GM19035 (cell line): ENCODE data around the gene IL20RB.
"Not testable (repeated sequence)": the region's sequence is repeated elsewhere in the genome, so short reads cannot be mapped to it uniquely, and the experiment has no call there.

Experiments
- ATAC-seq: cut with Tn5 transposase; IDR thresholded peaks from one replicate; pipeline ENCODE4 v1.9.1; 2021; ENCODE audit not compliant: unreplicated experiment

The IL20RB gene

DNA sequence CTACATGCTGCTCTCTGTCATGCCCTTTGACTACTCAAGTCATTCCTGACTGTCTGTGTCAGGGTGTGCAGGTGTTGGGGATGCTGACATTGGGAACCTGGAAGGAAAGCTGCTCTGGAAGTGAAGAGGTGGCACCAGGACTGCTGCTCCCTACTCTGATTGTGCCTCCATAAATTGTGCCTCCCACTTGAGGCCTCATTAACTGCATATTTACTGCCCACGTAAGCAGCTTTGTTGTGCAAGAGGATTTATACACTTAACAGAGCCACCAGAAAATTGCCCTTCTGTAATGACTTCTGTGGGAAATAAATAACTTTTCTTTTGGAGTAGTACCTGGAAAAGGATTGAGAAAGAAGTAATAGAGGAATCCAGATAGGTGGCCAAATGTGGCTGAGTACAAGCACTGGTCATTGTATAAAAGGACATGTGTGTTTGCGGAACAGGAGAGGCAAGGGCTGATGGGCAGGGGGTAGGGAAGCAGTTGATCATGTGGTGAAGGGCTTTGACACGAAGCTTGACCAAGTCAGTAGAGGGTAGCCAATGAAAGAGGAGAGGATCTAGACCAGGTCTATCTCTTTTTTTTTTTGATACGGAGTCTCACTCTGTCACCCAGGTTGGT is 24.8 kb downstream of the IL20RB start:
- ATAC-seq: no peak

DNA sequence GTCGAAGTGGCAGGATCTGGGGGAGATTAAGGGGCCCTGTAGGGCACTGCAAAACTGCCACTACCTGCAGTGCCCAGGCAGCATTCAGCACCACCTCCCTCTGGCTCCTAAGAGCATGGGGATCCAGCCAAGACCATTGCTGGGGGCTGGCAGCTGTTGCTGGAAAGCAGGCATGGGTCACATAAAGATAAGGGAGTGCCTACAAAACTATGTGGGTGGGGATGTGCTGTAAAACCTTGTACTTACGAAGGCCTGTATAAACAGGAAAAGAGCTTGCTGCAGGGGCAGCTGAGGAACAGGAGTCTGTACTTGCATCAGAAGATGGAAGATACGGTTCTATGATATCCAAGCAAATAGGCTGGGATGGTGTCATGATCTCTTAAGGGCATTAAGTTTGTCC is 27.1 kb downstream of the IL20RB start:
- ATAC-seq: no peak

DNA sequence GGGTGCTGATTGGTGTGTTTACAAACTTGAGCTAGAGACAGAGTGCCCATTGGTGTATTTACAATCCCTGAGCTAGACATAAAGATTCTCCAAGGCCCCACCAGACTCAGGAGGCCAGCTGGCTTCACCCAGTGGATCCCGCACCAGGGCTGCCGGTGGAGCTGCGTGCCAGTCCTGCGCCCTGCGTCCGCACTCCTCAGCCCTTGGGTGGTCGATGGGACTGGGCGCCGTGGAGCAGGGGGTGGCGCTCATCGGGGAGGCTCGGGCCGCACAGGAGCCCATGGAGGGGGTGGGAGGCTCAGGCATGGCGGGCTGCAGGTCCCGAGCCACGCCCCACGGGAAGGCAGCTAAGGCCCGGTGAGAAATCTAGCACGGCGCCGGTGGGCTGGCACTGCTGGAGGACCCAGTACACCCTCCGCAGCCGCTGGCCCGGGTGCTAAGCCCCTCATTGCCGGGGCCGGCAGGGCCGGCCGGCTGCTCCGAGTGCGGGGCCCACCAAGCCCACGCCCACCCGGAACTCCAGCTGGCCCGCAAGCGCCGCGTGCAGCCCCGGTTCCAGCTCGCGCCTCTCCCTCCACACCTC is 29.7 kb downstream of the IL20RB start:
- ATAC-seq: not testable (repeated sequence)

DNA sequence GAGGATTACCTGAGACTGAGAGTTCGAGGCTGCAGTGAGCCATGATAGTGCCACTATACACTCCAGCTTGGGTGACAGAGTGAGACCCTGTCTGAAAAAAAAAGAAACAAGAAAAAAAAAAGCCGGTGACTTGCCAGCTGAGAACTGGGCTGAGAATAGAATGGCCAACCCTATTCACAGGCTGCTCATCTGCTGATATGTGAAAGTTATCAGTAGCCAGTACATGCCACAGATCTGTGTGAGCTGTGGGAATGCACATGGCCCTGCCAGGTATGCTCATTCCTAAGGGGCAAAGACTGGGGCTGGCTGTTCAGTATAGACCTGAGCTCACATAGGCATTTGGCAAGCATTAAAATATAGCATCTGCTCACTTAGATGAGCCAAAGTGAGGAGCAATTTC is 30.9 kb downstream of the IL20RB start:
- no peak for ATAC-seq

DNA sequence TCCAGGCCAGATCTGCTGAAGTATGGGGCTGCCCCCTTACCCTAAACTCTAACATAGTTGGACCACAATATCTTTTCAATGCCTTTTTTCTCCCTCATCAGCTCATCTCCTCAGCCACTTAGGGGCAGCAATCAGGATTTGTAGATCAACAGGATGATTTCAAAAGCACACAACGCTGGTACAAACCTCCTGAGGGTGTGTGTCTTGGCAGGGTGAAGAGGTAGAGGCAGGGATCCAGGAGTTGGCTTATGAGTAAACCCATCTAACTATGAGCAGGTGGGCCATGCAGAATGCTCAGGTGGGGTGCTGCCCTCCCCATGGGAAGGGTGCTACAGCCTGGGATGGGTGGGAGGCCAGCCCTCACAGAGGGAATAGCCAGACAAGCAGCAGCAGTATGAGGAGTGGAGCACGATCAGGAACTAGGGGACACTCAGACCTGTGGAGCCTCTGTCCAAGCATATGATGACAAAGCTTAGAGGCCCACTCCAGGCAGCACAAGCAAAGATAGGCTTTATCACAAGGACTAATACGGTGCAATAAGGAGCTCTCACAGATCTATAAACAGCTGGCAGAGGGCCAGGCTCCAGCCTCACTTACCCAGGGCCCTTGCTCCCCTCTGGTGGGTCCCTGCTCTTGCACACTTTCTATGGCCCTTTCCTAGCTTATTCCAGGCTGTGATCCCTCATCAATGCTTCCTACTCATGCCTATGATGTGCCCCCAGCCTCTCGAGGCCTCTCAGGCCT is 32.2 kb downstream of the IL20RB start:
- no peak for ATAC-seq

DNA sequence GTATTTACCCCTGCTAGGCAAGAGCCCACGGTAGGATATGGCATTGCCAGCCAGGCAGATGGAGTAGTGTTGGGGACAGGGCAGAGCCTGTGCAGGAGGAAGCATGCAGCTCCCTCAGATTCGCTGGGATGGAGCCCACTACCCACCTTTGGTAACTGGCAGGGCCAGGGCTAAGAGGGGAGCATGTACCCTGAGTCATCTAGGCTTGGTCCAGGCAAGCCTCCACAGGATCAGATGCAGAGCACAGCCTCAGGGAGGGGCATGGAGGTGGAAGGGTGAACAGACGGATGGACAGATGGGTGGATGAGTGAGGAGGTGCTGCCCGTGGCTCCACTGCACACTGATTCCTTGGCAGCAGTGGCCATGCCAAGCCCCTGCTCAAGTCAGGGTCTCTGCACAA is 33.0 kb downstream of the IL20RB start:
- no peak for ATAC-seq

DNA sequence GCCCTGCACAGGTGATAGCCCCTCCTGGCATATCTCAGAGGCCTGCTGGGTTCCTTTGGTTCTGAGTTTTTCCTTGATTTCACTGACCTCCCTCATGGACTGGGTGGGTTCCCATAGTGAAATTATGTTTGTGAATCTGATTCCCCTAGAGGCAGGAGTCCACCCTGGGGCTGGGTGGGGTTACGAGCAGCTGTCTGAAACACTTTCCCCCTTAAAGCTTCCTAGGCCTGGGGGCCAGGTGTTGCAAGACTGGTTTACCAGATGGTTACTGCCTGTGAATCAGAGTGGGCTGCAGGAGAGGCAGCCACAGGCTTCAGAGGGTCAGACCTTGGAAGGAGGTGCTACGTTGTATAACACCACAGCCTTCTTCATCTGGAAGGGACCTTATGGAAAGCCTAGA is 34.3 kb downstream of the IL20RB start:
- ATAC-seq: no peak

DNA sequence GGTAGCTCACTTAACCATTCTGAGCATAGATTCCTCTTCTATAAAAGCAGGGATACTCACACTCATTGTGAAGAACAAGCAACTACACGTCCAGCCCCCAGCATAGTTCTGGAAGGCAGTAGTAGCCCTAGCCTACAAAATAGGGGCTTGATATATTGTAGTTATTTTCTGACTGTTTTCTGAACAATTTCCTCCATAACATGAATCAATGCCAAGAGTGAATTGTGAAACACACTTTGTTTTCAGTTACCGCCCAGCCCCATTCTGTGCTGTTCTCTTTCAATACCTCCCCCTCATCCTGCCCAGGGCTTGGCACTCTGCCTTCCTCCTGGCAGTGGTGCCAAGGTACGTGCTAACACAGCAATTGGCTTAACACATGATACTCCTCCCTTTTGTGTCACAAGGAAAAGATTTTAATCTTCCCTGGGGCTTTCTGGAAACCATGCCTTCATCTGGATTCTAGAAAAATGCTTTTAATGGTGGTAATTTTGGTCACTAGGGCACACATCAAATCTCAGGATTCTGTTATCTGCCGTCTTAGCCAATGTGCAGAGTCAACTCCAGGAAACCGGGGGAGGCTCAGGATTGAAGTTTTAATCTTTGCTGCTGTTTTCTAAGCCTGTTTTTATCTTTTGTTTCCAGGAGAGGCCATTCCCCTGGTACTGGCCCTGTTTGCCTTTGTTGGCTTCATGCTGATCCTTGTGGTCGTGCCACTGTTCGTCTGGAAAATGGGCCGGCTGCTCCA is 37.2 kb downstream of the IL20RB start:
- no peak for ATAC-seq

DNA sequence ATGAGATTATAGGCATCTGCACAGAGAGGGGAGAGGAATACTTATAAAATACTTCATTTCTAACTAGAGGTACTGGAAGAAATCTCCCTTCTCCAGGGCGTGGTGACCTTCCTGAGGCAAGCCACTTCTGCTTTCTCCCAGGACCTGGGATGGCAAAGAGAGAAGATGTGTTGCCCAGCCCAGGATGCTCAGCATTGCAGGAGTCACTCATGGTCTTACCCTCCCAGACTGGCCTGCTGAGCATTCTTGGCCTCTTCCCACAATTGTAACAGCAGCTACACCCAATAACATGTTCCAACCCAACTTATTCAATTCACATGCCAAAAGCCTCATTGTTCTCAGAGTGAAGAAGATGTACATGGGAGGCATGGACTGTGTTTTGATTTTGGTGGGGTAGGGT is 37.9 kb downstream of the IL20RB start:
- ATAC-seq: no peak

DNA sequence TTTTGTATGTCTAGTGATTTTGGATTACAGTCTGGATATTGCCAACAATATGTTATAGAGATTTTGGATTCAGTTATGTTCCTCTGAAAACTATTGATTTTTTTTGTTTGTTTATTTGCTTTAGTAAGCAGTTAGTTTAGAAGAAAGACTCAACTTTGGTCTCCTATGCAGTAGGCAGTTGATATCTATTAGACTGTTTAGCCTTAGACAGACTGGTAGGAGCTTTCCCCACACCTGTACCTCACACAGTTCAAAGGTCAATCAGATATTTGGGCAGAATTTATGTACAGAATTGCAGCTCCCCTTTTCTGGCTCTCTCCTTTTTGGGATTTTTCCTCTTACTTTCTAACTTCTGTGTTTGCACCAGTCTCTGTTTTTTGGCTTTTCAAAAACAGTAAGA is 42.3 kb downstream of the IL20RB start:
- no peak for ATAC-seq

DNA sequence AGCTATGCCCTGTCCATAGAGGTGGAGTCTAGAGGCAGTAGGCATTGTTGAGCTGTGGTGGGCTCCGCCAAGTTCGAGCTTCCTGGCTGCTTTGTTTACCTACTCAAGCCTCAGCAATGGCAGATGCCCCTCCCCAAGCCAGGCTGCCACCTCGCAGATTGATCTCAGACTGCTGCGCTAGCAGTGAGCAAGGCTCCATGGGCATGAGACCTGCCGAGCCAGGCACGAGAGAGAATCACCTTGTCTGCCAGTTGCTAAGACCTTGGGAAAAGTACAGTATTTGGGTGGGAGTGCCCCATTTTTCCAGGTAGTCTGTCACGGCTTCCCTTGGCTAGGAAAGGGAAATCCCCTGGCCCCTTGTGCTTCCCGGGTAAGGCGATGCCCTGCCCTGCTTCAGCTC is 49.6 kb downstream of the IL20RB start:
- ATAC-seq: not testable (repeated sequence)

DNA sequence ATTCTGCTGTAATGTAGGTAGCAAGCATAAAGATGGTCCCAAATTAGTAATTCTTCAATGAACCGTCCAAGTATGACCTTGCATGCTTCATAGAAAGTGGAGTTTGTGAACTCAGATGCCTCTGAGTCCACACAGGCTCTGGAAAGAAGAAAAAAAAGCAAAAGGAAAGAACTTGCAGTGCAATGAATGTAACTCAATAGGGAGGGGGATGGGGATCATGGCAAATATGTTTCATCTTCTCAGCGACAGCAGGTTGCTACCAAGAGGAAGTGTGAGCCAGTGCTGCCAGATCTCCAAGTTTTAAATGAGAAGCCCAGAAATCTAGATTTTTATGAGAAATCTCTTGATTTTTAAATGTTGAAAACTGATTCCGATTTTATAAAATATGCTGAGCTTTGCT is 50.3 kb downstream of the IL20RB start:
- no peak for ATAC-seq

DNA sequence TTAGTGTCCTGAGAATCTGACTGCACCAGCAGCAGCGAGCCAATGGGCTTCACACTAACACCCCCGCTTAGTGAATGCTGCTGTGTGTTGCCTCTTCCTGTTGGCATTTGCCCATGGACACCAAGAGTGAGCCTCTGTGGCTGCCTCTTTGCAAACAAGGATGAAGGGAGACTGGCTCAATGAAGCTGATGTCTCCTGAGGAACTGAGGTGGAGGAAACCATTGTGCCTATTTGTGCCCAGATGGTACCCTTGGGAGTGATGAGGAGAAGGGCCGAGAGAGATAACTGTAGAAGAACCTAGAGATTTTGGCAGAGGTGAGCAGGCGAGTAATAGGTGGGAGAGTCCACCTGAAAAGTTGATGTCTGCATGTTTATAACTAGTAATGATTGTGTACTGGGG is 51.2 kb downstream of the IL20RB start:
- no peak for ATAC-seq

DNA sequence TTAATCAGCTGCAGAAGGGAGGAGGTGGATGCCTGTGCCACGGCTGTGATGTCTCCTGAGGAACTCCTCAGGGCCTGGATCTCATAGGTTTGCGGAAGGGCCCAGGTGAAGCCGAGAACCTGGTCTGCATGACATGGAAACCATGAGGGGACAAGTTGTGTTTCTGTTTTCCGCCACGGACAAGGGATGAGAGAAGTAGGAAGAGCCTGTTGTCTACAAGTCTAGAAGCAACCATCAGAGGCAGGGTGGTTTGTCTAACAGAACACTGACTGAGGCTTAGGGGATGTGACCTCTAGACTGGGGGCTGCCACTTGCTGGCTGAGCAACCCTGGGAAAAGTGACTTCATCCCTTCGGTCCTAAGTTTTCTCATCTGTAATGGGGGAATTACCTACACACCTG is 52.4 kb downstream of the IL20RB start:
- ATAC-seq: no peak

DNA sequence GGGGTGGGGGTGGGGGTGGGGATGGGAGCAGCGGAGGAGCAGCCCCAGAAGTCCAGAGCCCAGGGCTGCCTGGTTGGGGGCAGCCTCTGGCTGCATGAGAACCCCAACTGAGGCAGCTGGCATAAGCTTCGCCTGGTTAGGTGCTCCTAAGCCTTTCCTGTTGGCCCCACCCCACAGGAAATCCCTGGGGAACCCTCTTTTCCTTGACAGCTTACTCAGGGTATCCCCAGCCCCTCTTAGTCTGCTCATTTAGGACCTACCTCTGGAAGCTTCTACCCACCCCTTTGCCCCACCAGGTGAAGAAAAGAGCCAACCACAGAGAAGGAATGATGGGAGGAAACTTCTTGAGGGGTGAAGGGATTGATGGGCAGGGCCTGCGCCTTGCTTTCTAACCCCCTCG is 53.4 kb downstream of the IL20RB start:
- no peak for ATAC-seq

DNA sequence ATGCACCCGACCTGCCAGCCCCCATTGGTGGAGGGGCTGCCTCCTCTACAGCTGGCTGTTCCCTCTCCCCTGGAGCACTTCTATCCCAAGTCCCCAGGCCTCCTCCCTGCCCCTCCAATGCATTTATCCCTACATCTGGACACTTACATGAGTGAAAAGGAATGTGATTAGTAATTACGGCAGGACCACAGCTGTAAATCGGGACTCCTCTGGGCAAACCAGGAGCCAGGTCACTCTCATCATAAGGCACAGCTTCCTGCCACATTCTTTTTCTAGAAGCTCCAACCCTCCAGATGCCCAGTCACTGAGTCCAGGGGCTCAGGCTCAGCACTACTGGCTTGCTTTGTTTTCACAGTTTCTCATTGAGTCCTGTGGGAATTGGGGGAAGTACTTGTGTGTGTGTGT is 54.3 kb downstream of the IL20RB start:
- ATAC-seq: no peak

DNA sequence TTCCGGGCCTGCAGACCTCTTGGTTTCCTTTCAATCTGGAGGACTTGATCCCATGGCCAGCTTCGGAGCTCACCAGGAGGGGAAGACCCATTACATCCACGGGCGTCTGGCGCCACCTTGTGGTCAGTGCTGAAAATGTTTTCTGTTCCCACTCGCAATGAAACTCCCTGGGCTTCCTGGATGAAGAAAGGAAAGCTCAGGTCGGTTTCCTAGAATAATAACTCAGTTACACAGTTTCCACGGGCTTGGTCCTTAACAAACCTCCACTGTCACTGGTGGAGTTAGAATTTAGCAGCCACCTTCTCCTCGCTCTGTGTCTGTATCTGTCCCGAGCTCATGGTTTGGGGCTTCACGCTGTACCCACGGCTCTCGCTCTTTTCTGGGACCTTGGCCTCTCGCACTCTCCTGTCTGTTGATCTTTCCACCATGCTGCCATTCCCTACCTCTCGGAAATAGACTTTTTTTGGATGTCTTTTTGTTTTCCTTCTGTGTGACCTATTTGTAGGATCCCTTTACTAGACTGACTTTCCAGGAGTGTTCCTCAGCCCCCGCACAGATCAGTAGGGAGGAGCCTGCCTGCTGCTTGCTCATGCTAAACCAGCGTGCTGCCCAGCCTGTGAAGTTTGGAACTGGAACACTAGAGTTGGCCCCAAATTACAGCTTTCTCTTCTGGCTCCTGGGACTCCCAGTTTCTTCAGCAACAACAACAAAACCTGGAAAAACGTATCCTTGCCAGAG is 56.3 kb downstream of the IL20RB start:
- ATAC-seq: peak; percentile 84

DNA sequence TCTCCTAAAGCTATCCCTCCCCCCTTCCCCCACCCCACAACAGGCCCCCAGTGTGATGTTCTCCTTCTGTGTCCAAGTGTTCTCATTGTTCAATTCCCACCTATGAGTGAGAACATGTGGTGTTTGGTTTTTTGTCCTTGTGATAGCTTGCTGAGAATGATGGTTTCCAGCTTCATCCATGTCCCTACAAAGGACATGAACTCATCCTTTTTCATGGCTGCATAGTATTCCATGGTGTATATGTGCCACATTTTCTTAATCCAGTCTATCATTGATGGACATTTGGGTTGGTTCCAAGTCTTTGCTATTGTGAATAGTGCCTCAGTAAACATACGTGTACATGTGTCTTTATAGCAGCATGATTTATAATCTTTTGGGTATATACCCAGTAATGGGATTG is 59.5 kb downstream of the IL20RB start:
- not testable (repeated sequence) for ATAC-seq

DNA sequence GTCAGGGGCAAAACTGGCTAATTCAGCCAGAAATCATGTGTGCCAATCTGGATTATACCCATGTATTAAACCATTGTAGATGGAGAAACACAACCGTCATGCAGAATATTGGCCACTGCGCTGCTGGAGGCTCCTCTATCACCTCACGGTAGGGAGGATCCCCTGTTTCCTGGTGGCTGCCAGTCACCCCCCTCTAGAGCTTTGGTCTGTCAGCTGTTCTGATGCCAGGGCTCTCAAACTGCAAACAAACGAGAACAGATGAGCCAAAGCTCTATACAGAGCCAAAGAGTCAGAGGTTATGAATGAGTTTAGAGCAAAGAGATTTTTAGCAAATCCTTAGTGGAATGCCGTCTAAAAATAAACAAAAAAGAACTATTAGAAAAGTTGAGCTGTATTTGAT is 62.5 kb downstream of the IL20RB start:
- no peak for ATAC-seq

DNA sequence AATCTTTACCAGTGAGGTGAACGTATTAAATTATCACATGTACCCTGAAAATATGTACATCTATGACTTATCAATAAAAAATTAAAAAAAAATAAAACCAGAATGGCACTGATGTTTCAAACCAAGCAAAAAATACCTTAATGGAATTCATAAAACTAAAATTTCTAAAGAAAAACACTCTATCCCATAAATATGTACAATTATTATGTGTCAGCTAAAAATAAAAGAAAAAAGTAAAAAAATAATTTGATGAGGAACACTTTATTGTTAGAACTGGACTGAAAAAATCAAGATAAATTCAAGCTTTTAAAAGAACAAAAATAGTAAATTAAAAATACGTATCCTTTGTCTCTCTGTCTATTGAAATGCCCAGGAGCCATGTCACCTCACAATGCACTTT is 63.1 kb downstream of the IL20RB start:
- ATAC-seq: no peak

DNA sequence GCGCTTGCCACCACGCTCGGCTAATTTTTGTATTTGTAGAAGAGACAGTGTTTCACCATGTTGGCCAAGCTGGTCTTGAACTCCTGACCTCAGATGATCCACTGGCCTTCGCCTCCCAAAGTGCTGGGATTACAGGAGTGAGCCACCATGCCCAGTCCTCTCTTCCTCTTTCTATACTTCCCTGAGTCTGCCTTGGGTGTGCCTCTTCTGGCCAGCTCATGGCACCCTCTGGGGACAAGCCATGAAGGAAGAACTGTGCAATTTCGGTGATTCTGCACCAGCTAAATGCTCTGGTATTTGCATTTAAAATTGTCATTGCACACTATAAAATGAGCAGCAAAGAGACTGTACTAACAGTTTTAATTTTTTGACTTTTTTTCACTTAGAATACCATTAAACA is 66.6 kb downstream of the IL20RB start:
- no peak for ATAC-seq
